D721Med (cell line): ENCODE results near the gene ITGB5.
"Not testable (repeated sequence)": the region's sequence is repeated elsewhere in the genome, so short reads cannot be mapped to it uniquely, and the experiment has no call there.

Experiments
- DNase-seq: peaks from one replicate; pipeline ENCODE4 v3.0.0; 2011; ENCODE audit warnings: low spot score; ENCODE audit not compliant: insufficient read length
- FAIRE-seq: peaks from 2 replicates; lab custom pipeline; 2011; peaks lifted over from hg19 to GRCh38; lab: Jason Lieb, UNC
- CTCF ChIP-seq: IDR thresholded peaks from 2 replicates; pipeline ENCODE4 v1.5.1; 2012; ENCODE audit warnings: mild to moderate bottlenecking, control low read depth; ENCODE audit not compliant: insufficient read depth; ENCODE audit errors: missing control alignments

Gene ITGB5

DNA sequence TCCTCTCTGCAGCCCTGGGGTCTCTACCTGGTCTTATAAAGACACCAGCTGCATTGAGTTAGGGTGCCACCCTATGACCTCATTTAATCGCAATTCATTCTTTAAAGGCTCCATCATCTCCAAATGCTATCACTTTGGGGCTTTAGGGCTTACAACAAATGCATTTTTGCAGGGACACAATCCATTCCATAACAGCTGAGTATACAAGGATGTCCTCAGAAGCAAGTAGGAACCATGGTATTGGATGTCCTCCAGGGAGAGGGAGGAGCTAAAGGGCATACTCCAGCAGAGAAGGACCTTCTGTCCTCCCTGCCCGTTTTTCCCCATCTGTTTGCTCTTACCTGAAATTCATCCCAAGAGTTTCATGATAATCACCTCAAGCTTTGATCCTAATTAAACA is 126.6 kb downstream of the ITGB5 start:
- no peak for FAIRE-seq
- DNase-seq, result no peak
- no peak for TF ChIP-seq CTCF

DNA sequence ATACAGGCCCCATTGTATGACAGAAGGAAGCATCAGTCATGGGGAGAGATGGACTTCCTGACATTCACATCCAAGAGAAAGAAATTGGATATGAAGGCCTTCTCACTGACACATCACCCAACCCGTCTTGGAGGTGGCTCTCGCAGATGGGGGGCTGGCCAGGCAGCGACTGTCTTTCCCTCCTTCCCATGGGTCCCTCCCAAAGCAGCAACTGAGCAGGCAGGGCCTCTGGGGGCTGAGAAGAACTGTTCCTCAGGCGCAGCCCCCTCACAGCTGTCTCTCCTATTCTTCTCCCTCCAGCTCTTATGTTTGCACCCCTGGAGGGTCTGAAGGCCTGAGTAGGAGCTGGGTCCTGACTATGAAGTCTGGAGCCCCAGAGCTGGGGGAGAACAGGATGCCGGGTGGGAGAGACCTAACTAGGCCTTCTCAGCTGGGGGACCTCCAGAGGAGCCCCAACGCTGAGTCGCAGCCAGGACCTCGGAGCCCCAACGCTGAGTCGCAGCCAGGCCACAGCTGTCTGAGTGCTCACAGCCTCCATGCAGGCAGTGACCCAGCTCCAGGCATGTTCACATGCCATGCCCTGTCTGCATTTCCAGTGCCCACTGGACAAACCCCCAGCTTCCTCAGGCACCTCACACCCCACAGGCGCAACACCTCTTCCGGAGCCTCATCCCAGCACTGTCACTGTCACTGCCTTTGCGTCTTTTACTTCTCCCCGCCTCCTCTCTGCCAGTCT is 127.3 kb downstream of the ITGB5 start:
- DNase-seq (no peak), FAIRE-seq (no peak)
- no peak for TF ChIP-seq CTCF

GRCh38 chr3:124758851-124759635 is 128.1 kb downstream of the ITGB5 start:
- FAIRE-seq (no peak), DNase-seq (no peak)
- no peak for TF ChIP-seq CTCF

DNA sequence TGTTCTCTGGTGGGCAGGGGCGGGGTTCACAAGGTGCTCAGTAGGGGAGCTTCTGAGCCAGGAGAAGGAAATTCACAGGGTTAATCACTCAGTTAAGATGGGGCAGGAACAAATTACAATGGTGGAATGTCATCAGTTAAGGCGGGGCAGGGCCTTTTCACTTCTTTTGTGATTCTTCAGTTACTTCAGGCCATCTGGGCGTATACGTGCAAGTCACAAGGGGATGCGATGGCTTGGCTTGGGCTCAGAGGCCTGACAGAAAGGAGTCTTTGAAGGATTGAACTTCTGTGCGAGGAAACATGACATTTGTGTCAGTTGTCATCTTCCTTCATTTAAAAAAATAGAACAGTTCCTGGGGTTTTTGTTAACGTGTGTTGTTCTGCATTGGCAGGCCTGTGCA is 129.2 kb downstream of the ITGB5 start:
- DNase-seq, FAIRE-seq: not testable (repeated sequence)

DNA sequence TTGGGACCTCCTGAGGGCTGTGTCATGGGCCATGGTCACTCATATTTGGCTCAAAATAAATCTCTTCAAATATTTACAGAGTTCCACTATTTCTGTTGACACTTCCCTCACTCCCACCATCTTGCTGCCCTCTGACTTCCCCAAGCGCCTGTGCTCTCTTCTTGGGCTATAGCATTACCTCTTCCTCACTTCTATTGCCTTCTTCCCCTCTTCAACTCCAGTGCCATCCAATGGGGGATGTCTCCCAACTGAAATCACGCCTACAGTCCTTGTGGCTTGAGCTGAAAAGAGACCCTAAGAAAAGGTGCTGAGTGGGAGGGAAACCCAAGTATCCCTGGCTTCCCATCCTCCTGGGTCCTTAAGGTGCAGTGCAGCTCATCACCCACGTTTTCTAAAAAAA is 135.1 kb downstream of the ITGB5 start:
- FAIRE-seq (no peak), DNase-seq (no peak)
- no peak for TF ChIP-seq CTCF

DNA sequence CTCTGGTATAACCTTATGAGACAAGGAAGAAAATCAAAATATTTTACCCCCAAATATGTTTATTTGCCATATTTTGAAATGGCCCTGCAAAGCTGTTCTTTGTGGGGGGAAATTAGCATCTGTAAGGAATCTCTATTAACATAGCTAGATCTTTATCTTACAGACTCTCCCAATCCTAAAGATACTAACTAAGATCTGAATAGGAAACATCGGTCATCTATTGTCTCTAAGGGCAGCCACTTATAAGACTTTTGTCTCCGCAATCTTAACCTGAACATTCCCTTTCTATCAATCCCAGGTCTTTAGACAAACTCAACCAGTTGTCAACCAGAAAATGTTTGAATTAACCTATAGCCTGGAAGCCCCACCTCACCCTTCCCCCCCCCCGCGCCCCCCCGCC is 135.7 kb downstream of the ITGB5 start:
- no peak for FAIRE-seq
- DNase-seq, result no peak
- no peak for TF ChIP-seq CTCF

- not testable (repeated sequence) for FAIRE-seq, DNase-seq
These were observed 137.3 kb downstream of the ITGB5 start for GRCh38 chr3:124749877-124750276.

GRCh38 chr3:124748560-124749198 is 138.5 kb downstream of the ITGB5 start:
- DNase-seq (no peak), FAIRE-seq (no peak)
- TF ChIP-seq CTCF, result no peak
